B cell (primary cell): Measurements from ENCODE around the gene SPRR5. TPM values are rescaled to one million over a fixed set of nuclear protein-coding genes. Genes with fewer than 3 reads are reported as not detected.

Source experiments
- ATAC-seq: fragments of 200-7000 bp; cut with Tn5 transposase; one replicate; pipeline ENCODE4 v1.10.0; 2021; ENCODE audit warnings: low read depth, mild to moderate bottlenecking, moderate number of reproducible peaks, moderate library complexity
- CTCF ChIA-PET: fragments of 350-600 bp; sonication (Branson Sonifier 250); formaldehyde crosslinking; loops from one replicate; lab custom pipeline; 2021; ENCODE audit warnings: antibody characterized with exemption, inconsistent platforms; lab: Charles Lee
- POLR2A ChIA-PET: fragments of 350-600 bp; sonication (Branson Sonifier 250); formaldehyde crosslinking; loops from one replicate; lab custom pipeline; 2021; ENCODE audit warnings: antibody characterized with exemption; lab: Charles Lee
- DNase-seq: peaks from one replicate; pipeline ENCODE4 v3.0.0; 2013
- H2AFZ ChIP-seq: 2 replicates; pipeline ENCODE4 v1.6.1; 2012; ENCODE audit warnings: mild to moderate bottlenecking, low read depth, low read length; ENCODE audit not compliant: insufficient read depth, poor library complexity, severe bottlenecking
- H3K27ac ChIP-seq, 2 donors: 1 replicate in 1 of 2; 2 replicates in 1 of 2; pipeline ENCODE4 v1.5.1; 2012 to 2013; ENCODE audit warnings: low read length in 2 of 2, mild to moderate bottlenecking in 2 of 2, moderate library complexity in 1 of 2
- H3K27me3 ChIP-seq, 4 experiments: fragments of 200-600 bp in 1 of 4; sonication (generic) in 1 of 4; replicated peaks in 1 of 4; 1 replicate in 2 of 4; 2 replicates in 2 of 4; pipeline versions ENCODE4 v1.6.1 to v1.7.0; 2013 to 2016; ENCODE audit warnings: low read length in 3 of 4, mild to moderate bottlenecking in 2 of 4, mixed read lengths in 1 of 4, moderate library complexity in 1 of 4; ENCODE audit not compliant: insufficient read depth in 4 of 4, control insufficient read depth in 3 of 4; ENCODE audit errors: control extremely low read depth in 1 of 4
- H3K36me3 ChIP-seq, 2 experiments: replicated peaks in 1 of 2; 1 replicate in 1 of 2; 2 replicates in 1 of 2; pipeline versions ENCODE4 v1.6.1 to v1.7.1; 2013; ENCODE audit warnings: low read length in 1 of 2; ENCODE audit not compliant: insufficient read depth in 2 of 2, control insufficient read depth in 1 of 2; ENCODE audit errors: control extremely low read depth in 1 of 2, extremely low read depth in 1 of 2
- H3K4me1 ChIP-seq, 2 donors: fragments of 200-600 bp in 1 of 2; sonication (generic) in 1 of 2; 1 replicate in 1 of 2; 2 replicates in 1 of 2; pipeline versions ENCODE4 v1.5.1 to v1.6.1; 2013 to 2017; ENCODE audit warnings: low read length in 2 of 2; ENCODE audit not compliant: control insufficient read depth in 2 of 2, insufficient read depth in 2 of 2
- H3K4me2 ChIP-seq: replicated peaks from 2 replicates; pipeline ENCODE3; 2012; ENCODE audit warnings: mild to moderate bottlenecking, low read depth, low read length; ENCODE audit not compliant: poor library complexity, severe bottlenecking
- H3K4me3 ChIP-seq, 5 experiments: fragments of 200-600 bp in 1 of 5; sonication (generic) in 1 of 5; 1 replicate in 3 of 5; 2 replicates in 2 of 5; pipeline versions ENCODE4 v1.5.1 to v1.7.0; 2011 to 2016; ENCODE audit warnings: low read length in 4 of 5, mild to moderate bottlenecking in 4 of 5, low read depth in 2 of 5, control low read depth in 1 of 5, moderate library complexity in 1 of 5; ENCODE audit not compliant: insufficient read depth in 1 of 5; ENCODE audit errors: control extremely low read depth in 1 of 5, extremely low read depth in 1 of 5
- H3K79me2 ChIP-seq: fragments of 200-600 bp; sonication (generic); one replicate; pipeline ENCODE4 v1.6.0; 2016; ENCODE audit warnings: low read length; ENCODE audit not compliant: control insufficient read depth, insufficient read depth
- H3K9ac ChIP-seq: fragments of 200-600 bp; sonication (generic); 2 replicates; pipeline ENCODE4 v1.6.1; 2017; ENCODE audit warnings: mild to moderate bottlenecking, low read length, moderate library complexity
- H3K9me3 ChIP-seq, 3 donors: one replicate each; pipeline versions ENCODE4 v1.6.1 to v1.7.1; 2013; ENCODE audit warnings: low read length in 2 of 3; ENCODE audit not compliant: control insufficient read depth in 2 of 3, insufficient read depth in 1 of 3; ENCODE audit errors: control extremely low read depth in 1 of 3
- H4K20me1 ChIP-seq: 2 replicates; pipeline ENCODE4 v1.6.0; 2012; ENCODE audit warnings: mild to moderate bottlenecking, low read length; ENCODE audit not compliant: insufficient read depth, control insufficient read depth, poor library complexity, severe bottlenecking
- H3K27ac Mint-ChIP-seq: one replicate; pipeline ENCODE4 v1.8.0; 2021; ENCODE audit warnings: mixed read lengths
- H3K27me3 Mint-ChIP-seq: one replicate; pipeline ENCODE4 v1.8.0; 2021; ENCODE audit warnings: mixed read lengths
- H3K4me1 Mint-ChIP-seq: one replicate; pipeline ENCODE4 v1.8.0; 2021; ENCODE audit warnings: mixed read lengths
- H3K4me3 Mint-ChIP-seq: one replicate; pipeline ENCODE4 v1.8.0; 2021; ENCODE audit warnings: mixed read lengths
- H3K9me3 Mint-ChIP-seq: one replicate; pipeline ENCODE4 v1.8.0; 2022; ENCODE audit warnings: mixed read lengths; ENCODE audit not compliant: insufficient read depth
- EZH2 ChIP-seq: IDR thresholded peaks from 2 replicates; pipeline ENCODE4 v1.6.1; 2012; ENCODE audit warnings: borderline replicate concordance, low read depth, mild to moderate bottlenecking, moderate library complexity, low read length; ENCODE audit not compliant: insufficient read depth, poor library complexity, severe bottlenecking
- WGBS: methylation state at CpG from one replicate; pipeline ENCODE4 v1.1.5; 2013; ENCODE audit warnings: missing lambda C conversion rate; ENCODE audit not compliant: insufficient coverage; 5-methylcytosine and 5-hydroxymethylcytosine counted together
- intact Hi-C: fragments of 100-400 bp; cut with micrococcal nuclease; formaldehyde crosslinking; loops from one replicate; pipeline ENCODE4 v1.10.0; 2022
- polyA plus RNA-seq: library from polyadenylated mRNA; depleted of rRNA; stranded (reverse); fragments of >200 nt; gene quantifications from 2 replicates; pipeline ENCODE4 v1.2.3, GENCODE V29; 2012
- total RNA-seq, 2 donors: library from RNA; stranded (reverse); fragments of 120-200 nt in 1 of 2; gene quantifications; 1 replicate in 1 of 2; 2 replicates in 1 of 2; pipeline versions ENCODE4 v1.2.3 to v1.2.4, GENCODE V29; 2013 to 2022
- TF ChIP-seq, protein P1 (sequence below): fragments of 200-600 bp; IDR thresholded peaks from one replicate; pipeline ENCODE4 v1.8.0; 2022; ENCODE audit warnings: antibody characterized with exemption, mild to moderate bottlenecking

Gene SPRR5
- total and polyA plus RNA-seq, 2 donors (not counting 1 experiment from before 2014, with no cell fraction given) = not detected

DNA sequence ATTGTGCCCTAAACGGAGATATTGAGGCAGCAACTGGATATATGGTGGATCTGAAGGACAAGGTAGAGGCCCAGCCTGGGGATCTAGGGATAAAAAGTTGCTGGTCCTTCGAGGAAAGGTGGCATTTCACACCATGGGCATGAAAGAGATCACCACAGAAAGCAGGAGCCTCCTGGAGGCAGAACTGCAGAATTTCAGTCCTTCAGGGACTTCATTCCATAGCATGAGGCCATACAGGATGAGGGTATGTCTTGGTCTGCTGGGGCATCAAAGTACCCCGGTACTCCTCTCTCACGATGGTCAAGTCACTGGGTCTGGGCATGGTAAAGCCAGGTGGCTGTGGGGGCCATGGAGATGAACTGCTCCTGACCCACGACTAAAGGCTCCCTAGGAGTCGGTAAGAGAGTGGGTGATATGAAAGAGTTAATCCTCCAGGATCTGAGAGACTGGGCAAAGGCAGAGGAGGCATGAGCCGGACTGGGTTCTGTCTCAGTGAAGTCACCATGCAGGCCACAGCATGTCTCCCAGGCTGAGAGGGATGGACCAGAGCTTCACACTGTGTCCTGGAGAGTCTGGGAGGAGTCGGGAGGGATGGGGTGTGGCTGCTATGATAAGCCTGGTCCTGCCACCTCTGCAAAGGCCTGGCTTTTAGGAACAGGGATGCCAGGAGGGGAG, 5.8 kb upstream of the SPRR5 start:
- Histone ChIP-seq H3K36me3 (no peaks in the 10 kb centered on the region), H3K9ac (no peak overlapping the region), H3K4me2 (no peak overlapping the region), H3K4me1 (no peaks in the 10 kb centered on the region), H3K4me3 (no peak overlapping the region), H3K27ac (no peak overlapping the region), H4K20me1 (no peaks in the 10 kb centered on the region), H2AFZ (no peak overlapping the region), H3K79me2 (no peaks in the 10 kb centered on the region), H3K27me3 (peaks cover 0 to 3% (median 0%) of the 10 kb centered on the region in 4 experiments), H3K9me3 (no peaks in the 10 kb centered on the region)
- ATAC-seq = no peak
- DNase-seq = no peak
- H3K27ac Mint-ChIP-seq = no peak overlapping the region
- H3K27me3 Mint-ChIP-seq = peaks cover 20% of the 10 kb centered on the region
- ChIA-PET CTCF (no interaction called here), POLR2A (no interaction called here)
- TF ChIP-seq, protein P1, sequence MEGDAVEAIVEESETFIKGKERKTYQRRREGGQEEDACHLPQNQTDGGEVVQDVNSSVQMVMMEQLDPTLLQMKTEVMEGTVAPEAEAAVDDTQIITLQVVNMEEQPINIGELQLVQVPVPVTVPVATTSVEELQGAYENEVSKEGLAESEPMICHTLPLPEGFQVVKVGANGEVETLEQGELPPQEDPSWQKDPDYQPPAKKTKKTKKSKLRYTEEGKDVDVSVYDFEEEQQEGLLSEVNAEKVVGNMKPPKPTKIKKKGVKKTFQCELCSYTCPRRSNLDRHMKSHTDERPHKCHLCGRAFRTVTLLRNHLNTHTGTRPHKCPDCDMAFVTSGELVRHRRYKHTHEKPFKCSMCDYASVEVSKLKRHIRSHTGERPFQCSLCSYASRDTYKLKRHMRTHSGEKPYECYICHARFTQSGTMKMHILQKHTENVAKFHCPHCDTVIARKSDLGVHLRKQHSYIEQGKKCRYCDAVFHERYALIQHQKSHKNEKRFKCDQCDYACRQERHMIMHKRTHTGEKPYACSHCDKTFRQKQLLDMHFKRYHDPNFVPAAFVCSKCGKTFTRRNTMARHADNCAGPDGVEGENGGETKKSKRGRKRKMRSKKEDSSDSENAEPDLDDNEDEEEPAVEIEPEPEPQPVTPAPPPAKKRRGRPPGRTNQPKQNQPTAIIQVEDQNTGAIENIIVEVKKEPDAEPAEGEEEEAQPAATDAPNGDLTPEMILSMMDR = no peak
- no peak for TF ChIP-seq EZH2
- 86% methylated on average over 8 of the region's 8 CpGs for WGBS
- no peak overlapping the region for H3K4me3 Mint-ChIP-seq
- H3K9me3 Mint-ChIP-seq = no peaks in the 10 kb centered on the region
- H3K4me1 Mint-ChIP-seq = no peaks in the 10 kb centered on the region
- intact Hi-C loops = no loop called here

DNA sequence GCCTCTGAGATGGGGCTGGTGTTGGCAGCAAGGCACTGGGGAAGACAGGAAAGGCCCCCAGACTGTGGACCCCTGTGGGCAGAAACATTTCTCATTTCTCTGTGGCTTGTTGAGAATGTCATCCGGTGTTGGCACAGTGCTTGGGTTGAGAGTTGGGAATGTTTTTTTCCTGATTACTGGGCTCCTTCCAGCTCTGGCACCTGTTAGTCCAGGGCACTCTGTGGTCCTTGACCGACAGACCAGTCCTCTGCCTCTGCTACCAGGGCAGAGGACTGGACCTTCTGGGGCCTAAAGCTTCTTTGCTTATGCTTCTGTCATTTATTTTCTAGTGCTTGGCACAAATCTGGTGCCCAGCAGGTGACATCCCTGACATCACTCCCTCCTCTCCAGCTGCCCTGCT, 4.8 kb upstream of the SPRR5 start:
- H3K4me1 ChIP-seq = no peaks in the 10 kb centered on the region
- H3K27ac Mint-ChIP-seq = no peak overlapping the region
- ChIA-PET POLR2A (no interaction called here), CTCF (no interaction called here)
- 96% methylated on average over 2 of the region's 2 CpGs for WGBS
- no peak overlapping the region for H3K27ac ChIP-seq
- H3K27me3 Mint-ChIP-seq = peaks cover 22% of the 10 kb centered on the region
- intact Hi-C loops = no loop called here
- ATAC-seq (no peak), DNase-seq (no peak)
- TF ChIP-seq EZH2 = no peak
- TF ChIP-seq, protein P1 = no peak
- H3K27me3 ChIP-seq = no peaks in the 10 kb centered on the region
- H3K9ac ChIP-seq = no peak overlapping the region
- H2AFZ ChIP-seq = no peak overlapping the region
- no peak overlapping the region for H3K4me3 Mint-ChIP-seq
- H3K36me3 ChIP-seq = no peaks in the 10 kb centered on the region
- H3K79me2 ChIP-seq = no peaks in the 10 kb centered on the region
- no peaks in the 10 kb centered on the region for H3K9me3 ChIP-seq
- H3K4me2 ChIP-seq = no peak overlapping the region
- no peaks in the 10 kb centered on the region for H4K20me1 ChIP-seq
- no peaks in the 10 kb centered on the region for H3K4me1 Mint-ChIP-seq
- no peaks in the 10 kb centered on the region for H3K9me3 Mint-ChIP-seq
- no peak overlapping the region for H3K4me3 ChIP-seq
